ENCODE measurements around the gene ZC3H18. TPM values are rescaled to one million over a fixed set of nuclear protein-coding genes. Genes with fewer than 3 reads are reported as not detected.

The ZC3H18 gene
- total RNA-seq, 1 experiment from 2014 or later = 57.8 TPM

GRCh38 chr16:88624481-88624880 lies 54.3 kb downstream of the ZC3H18 start (continued):
- TF ChIP-seq CTCF (IDR thresholded peaks at IDR 0.05 in 2 of 3, conservative IDR thresholded peaks at IDR 0.05 in 1 of 3; ENCODE audit: borderline replicate concordance in 1 of 3, insufficient read depth in 1 of 3, low read depth in 2 of 3, low read length in 2 of 3) (no peak), RAD21 (IDR thresholded peaks at IDR 0.05; ENCODE audit: low read depth) (no peak), SP1 (IDR thresholded peaks at IDR 0.05; ENCODE audit: low read depth) (no peak), EZH2 (IDR thresholded peaks at IDR 0.05) (no peak), MAX (IDR thresholded peaks at IDR 0.05) (no peak), JUND (IDR thresholded peaks at IDR 0.05) (no peak)

- no peak for TF ChIP-seq EZH2phosphoT487 (IDR thresholded peaks at IDR 0.05; ENCODE audit: borderline replicate concordance)
- no peak for TF ChIP-seq POLR2A (IDR thresholded peaks at IDR 0.05; ENCODE audit: borderline replicate concordance, extremely low read depth, insufficient read depth, insufficient read length)
- TF ChIP-seq EZH2 (IDR thresholded peaks at IDR 0.05) = no peak
- TF ChIP-seq SRF (IDR thresholded peaks at IDR 0.05; ENCODE audit: low read depth) = no peak
- no peaks in the 10 kb centered on the region for H3K9me2 ChIP-seq (ENCODE audit: insufficient read depth)
- H3K27ac ChIP-seq (ENCODE audit: low read depth, low read length) = no peak overlapping the region
- H3K27me3 ChIP-seq (ENCODE audit: insufficient read depth, low read length) = no peaks in the 10 kb centered on the region
- ChIA-PET CTCF (no interaction called here), POLR2A (no interaction called here), RAD21 (ENCODE audit: low non-redundant PET in 1 of 2, low total read pairs in 2 of 2, uncharacterized antibody in 2 of 2, unreplicated experiment in 2 of 2) (no interaction called here)
- no TSS peak for BruUV-seq (replicated peaks)
- no peak for DNase-seq (ENCODE audit: low read depth, low spot score)
- intact Hi-C loops (cut with micrococcal nuclease) = no loop called here
- H3K4me3 ChIP-seq (replicated peaks in 1 of 2; ENCODE audit: low read depth in 1 of 2, low read length in 2 of 2) = no peak overlapping the region
- peaks cover 12% of the 10 kb centered on the region; the same call in 1 of the 2 replicates for H3K79me2 ChIP-seq (ENCODE audit: insufficient read depth, low read length)
- H4K20me1 ChIP-seq (ENCODE audit: insufficient read depth) = no peaks in the 10 kb centered on the region
- H3K36me3 ChIP-seq (ENCODE audit: control insufficient read depth in 1 of 2, insufficient read depth in 2 of 2, low read length in 2 of 2) = peaks cover 46 to 60% of the 10 kb centered on the region in 2 experiments; a peak in 3 of 4 replicates
- H3K4me2 ChIP-seq (ENCODE audit: low read length) = no peak overlapping the region
- no peak overlapping the region for H3K9ac ChIP-seq (ENCODE audit: low read length)
- H2AFZ ChIP-seq (ENCODE audit: low read depth, low read length, poor library complexity, severe bottlenecking) = no peak overlapping the region
- ATAC-seq = no peak
- H3K9me3 ChIP-seq (ENCODE audit: control insufficient read depth in 1 of 2, insufficient read depth in 1 of 2, low read depth in 1 of 2, low read length in 2 of 2) = no peaks in the 10 kb centered on the region
- H3K4me1 ChIP-seq (ENCODE audit: control insufficient read depth in 1 of 2, insufficient read depth in 2 of 2, low read length in 2 of 2) = no peaks in the 10 kb centered on the region
Observed at GRCh38 chr16:88624977-88625576, 54.9 kb downstream of the ZC3H18 start.
